Peyer's patch (tissue), 4 donors: ENCODE data around the gene PLA2G4B.

Experiments
- POLR2A ChIP-seq, 2 donors: fragments of 450-650 bp; IDR thresholded peaks; one replicate each; pipeline ENCODE4 v1.5.1; 2017; ENCODE audit warnings: antibody characterized with exemption in 2 of 2, mild to moderate bottlenecking in 2 of 2, moderate library complexity in 2 of 2
- TF ChIP-seq, protein P1 (sequence below), 6 experiments: fragments of 450-650 bp in 4 of 6; fragments of 200-600 bp in 2 of 6; sonication (generic) in 1 of 6; IDR thresholded peaks; one replicate each; pipeline ENCODE4 v1.5.1; 2017 to 2019; ENCODE audit warnings: antibody characterized with exemption in 6 of 6, mild to moderate bottlenecking in 3 of 6, moderate library complexity in 1 of 6

DNA sequence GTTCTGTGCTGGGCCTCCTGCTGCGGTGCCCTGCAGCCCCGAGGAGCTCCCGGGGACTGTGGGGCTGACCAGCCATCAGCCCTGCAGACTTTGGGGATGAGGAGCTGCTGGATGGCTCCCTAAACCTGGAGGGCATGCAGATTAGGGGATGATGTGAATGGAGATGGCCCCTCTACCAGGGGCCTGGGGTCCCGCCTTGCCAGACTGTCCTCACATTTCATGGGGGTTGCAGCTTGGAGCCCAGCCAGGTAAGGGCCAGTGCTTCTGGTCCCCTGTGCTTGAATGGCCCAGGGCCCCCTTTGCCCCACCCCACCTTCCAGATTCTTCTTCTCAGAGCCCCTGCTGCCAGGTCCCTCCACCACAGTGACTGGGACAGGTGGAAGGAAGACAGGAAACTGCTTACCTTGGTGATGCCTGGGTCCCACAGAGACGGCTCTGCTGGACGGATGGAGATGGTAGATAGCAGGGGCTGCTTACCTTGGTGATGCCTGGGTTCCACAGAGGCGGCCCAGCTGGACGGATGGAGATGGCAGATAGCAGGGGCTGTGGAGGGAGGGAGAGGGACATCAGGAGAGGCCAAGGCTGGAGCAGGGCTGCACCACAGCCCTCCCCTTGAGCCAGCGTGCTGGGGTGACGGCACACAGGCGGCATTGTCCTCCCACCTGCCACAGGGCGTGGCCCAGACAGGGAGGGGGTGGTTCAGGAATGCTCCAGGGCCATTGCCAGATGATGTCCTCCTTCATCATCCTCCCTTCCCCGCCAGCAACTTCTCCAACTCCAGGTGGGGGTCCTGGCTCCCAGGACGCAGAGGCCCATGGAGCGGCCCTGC is 55.0 kb downstream of the PLA2G4B start, which contains the start of gene SPTBN5:
- TF ChIP-seq, protein P1, sequence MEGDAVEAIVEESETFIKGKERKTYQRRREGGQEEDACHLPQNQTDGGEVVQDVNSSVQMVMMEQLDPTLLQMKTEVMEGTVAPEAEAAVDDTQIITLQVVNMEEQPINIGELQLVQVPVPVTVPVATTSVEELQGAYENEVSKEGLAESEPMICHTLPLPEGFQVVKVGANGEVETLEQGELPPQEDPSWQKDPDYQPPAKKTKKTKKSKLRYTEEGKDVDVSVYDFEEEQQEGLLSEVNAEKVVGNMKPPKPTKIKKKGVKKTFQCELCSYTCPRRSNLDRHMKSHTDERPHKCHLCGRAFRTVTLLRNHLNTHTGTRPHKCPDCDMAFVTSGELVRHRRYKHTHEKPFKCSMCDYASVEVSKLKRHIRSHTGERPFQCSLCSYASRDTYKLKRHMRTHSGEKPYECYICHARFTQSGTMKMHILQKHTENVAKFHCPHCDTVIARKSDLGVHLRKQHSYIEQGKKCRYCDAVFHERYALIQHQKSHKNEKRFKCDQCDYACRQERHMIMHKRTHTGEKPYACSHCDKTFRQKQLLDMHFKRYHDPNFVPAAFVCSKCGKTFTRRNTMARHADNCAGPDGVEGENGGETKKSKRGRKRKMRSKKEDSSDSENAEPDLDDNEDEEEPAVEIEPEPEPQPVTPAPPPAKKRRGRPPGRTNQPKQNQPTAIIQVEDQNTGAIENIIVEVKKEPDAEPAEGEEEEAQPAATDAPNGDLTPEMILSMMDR (IDR thresholded peaks at IDR 0.05): no peak
- TF ChIP-seq POLR2A (IDR thresholded peaks at IDR 0.05): no peak
